NCI-H1092 (cell line): Measurements from ENCODE around the gene TMEM60.
"Not testable (repeated sequence)": the region's sequence is repeated elsewhere in the genome, so short reads cannot be mapped to it uniquely, and the experiment has no call there.

Experiments used
- DNase-seq: peaks from one replicate; lab custom pipeline; 2025; lab: John Stamatoyannopoulos, UW

The TMEM60 gene

GRCh38 chr7:77811516-77812289, 13.5 kb upstream of the TMEM60 start:
- no peak for DNase-seq

GRCh38 chr7:77808517-77808916, 10.3 kb upstream of the TMEM60 start:
- DNase-seq: no peak

GRCh38 chr7:77806425-77806824, 8.2 kb upstream of the TMEM60 start:
- no peak for DNase-seq

GRCh38 chr7:77802557-77803405, 4.5 kb upstream of the TMEM60 start:
- DNase-seq: no peak

DNA sequence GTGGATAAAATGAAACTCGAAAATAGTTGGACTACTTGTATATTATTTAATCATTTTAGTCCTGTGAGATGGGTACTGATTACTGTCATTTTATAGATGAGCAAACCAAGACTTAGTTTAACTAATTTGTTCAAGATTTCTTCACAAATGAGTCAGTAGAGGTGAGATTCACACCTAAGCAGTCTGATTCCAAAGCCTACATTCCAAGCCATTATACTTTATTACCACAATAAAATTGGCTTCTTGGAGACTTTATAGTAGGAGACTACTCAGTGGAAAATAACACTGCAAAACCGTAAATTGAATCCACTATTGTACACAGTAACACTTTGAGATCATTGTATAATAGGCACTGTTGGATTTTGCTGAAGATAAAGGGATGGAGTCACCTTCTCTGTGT, 2.5 kb upstream of the TMEM60 start:
- DNase-seq: no peak

DNA sequence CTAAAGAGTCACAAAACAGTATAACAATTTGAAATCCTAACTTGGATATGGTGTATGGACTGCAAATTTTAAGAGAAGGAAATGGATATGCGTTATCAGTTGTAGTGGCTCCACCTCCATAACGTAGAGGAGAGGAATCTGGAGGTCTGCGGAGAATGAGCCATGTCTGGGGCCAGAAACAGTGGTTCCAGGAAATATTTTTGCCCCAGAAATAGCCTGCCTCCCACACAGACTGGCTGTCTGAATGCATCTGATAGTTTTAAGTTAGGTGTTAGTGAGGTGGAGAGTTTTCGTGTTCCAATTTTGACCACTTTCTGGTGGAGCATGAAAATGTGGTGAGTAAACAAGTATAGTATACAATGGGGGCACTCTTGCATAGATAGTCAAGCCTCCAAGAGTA, 1.9 kb upstream of the TMEM60 start:
- DNase-seq: no peak

GRCh38 chr7:77799078-77799964, 1.1 kb upstream of the TMEM60 start:
- peak; percentile 27 for DNase-seq

GRCh38 chr7:77797734-77798393, 370 bp downstream of the TMEM60 start:
- DNase-seq: peak; percentile 64

DNA sequence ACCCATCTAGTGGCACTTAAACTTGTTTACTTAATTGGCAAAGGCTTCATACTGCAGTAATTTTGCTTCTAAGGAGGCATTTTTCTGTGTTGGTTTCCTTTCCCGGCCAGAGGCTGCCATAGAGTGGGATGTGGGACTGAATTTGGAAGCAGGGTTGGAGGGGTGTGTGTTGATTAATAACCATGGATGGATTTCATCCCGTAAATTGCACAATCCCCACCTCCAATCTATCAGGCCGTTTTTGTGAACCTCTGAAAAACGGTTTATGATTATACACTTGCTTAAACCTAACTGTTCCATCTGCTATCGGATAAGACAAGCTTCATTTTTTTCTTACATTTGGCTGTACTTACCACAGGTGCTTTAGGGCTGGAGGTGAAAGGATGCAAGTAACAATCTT, 1.3 kb downstream of the TMEM60 start:
- no peak for DNase-seq

DNA sequence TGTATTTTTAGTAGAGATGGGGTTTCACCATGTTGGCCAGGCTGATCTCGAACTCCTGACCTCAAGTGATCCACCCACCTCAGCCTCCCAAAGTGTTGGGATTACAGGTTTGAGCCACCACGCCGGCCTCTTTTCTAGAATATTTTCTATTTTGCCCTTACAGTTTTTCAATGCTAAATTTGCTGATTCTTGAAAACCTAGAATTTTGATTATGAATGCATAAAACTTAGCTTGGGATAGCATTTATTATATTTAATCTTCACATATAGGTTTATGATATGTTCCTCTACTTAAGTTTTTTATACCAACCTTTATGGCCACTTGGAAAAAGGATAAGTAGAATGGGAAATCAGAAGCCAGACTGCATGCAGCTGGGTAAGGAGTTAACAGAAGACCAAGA, 2.1 kb downstream of the TMEM60 start:
- no peak for DNase-seq

GRCh38 chr7:77794000-77794399, 4.2 kb downstream of the TMEM60 start:
- no peak for DNase-seq

GRCh38 chr7:77791956-77792355, 6.3 kb downstream of the TMEM60 start:
- DNase-seq: no peak

- peak; percentile 8 for DNase-seq
These were observed 6.9 kb downstream of the TMEM60 start for GRCh38 chr7:77791336-77791735.

GRCh38 chr7:77788327-77788902, 9.8 kb downstream of the TMEM60 start:
- DNase-seq: no peak

GRCh38 chr7:77786741-77787140, 11.5 kb downstream of the TMEM60 start:
- DNase-seq: no peak

DNA sequence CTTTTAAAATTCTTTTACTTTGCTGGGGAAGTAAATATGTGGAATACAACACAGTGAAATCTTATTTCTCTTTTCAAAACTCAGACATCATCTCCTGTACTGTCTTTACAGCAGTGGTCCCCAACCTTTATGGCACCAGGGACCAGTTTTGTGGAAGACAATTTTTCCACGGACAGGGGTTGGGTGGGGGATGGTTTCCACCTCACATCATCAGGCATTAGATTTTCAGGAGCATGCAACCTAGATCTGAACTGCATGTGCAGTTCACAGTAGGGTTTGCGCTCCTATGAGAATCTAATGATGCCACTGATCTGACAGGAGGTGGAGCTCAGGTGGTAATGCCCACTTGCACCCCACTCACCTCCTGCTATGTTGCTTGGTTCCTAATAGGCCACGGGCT, 12.2 kb downstream of the TMEM60 start:
- no peak for DNase-seq

- DNase-seq: not testable (repeated sequence)
These were observed 13.8 kb downstream of the TMEM60 start for GRCh38 chr7:77784426-77784825.

DNA sequence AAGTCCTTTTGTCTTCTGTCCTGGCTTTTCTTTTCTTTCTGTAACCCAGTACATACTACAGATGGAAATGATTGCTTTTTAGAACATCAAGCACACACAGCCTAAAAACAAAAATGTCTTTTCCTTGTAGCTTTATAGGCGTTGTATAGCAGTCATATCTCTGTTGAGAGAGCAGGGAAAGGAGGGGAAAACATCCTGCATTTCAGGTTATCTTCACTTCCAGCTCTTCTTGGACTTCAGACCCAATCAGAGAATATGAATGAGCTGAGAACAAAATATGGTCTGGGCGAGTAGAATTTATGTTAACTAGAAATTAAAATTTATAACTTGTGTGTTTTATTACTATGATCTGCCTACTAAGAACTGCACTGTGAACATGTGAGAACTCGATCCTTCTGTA, 14.7 kb downstream of the TMEM60 start:
- DNase-seq: no peak

GRCh38 chr7:77783111-77783510, 15.1 kb downstream of the TMEM60 start:
- no peak for DNase-seq

GRCh38 chr7:77782383-77782782, 15.9 kb downstream of the TMEM60 start:
- no peak for DNase-seq

GRCh38 chr7:77778535-77778934, 19.7 kb downstream of the TMEM60 start:
- no peak for DNase-seq
